ENCODE results near the gene KCNAB2.

Gene KCNAB2

DNA sequence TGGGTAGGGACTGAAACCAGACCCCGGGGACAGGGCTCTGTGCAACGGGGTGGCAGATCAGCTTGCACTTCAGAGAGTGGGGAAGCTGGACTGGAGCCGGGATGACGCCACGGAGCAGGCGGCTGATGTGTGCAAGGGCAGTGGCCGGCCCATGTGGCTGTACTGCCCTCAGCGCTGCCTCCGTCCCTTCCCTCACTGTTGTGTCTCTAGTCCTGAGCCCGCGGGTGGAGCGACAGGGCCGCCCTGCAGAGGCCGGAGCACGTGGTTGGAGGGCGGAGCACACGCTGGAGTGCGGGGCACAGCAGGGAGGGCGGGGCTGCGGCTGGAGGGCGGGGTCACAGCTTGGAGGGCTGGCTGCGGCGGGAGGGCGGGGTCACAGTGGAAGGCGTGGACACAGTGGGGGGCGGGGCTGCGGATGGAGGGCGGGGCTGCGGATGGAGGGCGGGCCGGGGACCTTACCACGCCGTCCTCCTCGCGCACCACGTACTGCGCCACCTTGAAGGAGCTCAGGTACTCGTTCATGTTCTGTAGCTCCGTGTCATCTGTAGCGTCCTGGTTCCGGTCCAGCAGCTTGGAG is 82.0 kb downstream of the KCNAB2 start:
- TF ChIP-seq, protein P1, sequence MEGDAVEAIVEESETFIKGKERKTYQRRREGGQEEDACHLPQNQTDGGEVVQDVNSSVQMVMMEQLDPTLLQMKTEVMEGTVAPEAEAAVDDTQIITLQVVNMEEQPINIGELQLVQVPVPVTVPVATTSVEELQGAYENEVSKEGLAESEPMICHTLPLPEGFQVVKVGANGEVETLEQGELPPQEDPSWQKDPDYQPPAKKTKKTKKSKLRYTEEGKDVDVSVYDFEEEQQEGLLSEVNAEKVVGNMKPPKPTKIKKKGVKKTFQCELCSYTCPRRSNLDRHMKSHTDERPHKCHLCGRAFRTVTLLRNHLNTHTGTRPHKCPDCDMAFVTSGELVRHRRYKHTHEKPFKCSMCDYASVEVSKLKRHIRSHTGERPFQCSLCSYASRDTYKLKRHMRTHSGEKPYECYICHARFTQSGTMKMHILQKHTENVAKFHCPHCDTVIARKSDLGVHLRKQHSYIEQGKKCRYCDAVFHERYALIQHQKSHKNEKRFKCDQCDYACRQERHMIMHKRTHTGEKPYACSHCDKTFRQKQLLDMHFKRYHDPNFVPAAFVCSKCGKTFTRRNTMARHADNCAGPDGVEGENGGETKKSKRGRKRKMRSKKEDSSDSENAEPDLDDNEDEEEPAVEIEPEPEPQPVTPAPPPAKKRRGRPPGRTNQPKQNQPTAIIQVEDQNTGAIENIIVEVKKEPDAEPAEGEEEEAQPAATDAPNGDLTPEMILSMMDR (IDR thresholded peaks at IDR 0.05; ENCODE audit: low read depth, low read length): no peak
- no peak overlapping the region for H3K4me3 ChIP-seq (replicated peaks in 1 of 2; ENCODE audit: low read depth in 2 of 2, low read length in 2 of 2)
- peak; percentile 52 to 59 for DNase-seq (ENCODE audit: low read depth in 2 of 2)

DNA sequence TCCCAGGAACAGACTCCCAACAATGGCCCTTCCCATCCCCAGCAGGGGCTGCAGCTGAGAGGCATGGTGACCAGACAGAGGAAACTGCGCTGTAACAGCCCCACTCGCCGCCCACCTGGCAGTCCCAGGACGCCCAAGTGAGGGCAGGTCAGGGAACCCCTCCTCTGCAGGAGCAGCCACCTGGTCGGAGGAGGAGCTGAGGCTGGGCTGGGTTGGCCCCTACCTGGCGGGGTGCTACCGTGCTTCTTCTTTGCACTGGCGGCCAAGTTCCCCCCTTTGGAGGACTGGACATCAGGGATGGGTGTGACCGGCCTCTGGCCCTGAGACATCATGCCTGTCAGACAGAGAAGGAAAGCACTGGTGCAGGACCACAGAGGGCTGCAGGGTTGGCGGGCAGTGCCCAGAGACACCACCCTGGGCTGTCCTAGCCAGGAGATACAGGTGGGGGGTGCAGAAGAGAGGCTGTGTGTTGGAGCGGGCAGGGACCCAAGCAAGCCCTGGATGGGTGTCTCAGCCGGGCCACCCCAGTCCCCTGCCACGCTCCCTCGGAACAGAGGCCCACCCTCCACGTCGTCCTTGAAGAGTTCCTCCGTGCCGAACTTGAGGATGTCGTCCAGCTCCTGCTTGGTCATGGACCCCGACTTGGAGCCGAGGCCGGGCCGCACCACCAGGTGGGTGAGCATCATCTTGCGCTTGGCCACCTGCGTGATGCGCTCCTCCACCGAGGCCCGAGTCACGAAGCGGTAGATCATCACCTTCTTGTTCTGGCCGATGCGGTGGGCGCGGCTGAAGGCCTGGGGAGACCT is 82.8 kb downstream of the KCNAB2 start:
- no peak overlapping the region for H3K4me3 ChIP-seq (replicated peaks in 1 of 2; ENCODE audit: low read depth in 2 of 2, low read length in 2 of 2)
- no peak for DNase-seq (ENCODE audit: low read depth in 2 of 2)
- TF ChIP-seq, protein P1 (IDR thresholded peaks at IDR 0.05; ENCODE audit: low read depth, low read length): no peak

DNA sequence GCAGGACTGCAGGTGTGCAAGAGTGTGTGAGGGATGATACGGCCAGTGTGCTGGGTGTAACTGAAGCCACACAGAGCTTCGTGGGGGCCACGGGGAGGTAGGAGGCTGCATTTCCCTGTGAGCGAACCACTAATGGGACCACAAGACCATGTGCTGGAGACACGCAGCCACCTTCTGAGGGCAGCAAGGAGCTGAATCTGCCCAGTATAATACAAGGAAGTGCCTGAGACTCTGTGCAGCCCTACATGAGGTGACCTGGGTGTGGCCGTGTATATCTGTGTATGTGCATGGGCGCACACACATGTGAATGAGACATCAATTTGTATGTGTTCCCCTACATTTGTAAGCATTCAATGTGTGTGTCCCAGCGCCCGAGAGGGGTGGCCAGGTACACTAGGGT is 83.6 kb downstream of the KCNAB2 start:
- no peak for DNase-seq (ENCODE audit: low read depth in 2 of 2)
- TF ChIP-seq, protein P1 (IDR thresholded peaks at IDR 0.05; ENCODE audit: low read depth, low read length): no peak
- H3K4me3 ChIP-seq (replicated peaks in 1 of 2; ENCODE audit: low read depth in 2 of 2, low read length in 2 of 2): no peak overlapping the region

DNA sequence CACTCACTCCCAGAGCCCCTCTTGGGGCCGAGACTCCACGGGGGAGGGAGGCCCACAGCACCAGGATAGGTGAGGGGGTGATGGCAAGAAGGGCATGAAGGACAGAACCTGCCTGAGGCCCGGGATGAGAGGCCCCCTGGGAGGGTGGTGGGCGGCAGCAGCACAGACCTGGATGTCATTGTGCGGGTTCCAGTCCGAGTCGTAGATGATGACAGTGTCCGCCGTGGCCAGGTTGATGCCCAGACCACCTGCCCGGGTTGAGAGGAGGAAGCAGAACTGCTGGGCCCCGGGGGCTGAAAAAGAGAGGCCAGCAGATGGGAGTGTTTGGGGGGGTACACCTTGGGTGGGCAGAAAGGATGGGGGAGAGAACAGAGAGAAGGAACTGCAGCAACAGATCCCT is 84.3 kb downstream of the KCNAB2 start:
- no peak overlapping the region for H3K4me3 ChIP-seq (replicated peaks in 1 of 2; ENCODE audit: low read depth in 2 of 2, low read length in 2 of 2)
- DNase-seq (ENCODE audit: low read depth in 2 of 2): no peak
- TF ChIP-seq, protein P1 (IDR thresholded peaks at IDR 0.05; ENCODE audit: low read depth, low read length): no peak

DNA sequence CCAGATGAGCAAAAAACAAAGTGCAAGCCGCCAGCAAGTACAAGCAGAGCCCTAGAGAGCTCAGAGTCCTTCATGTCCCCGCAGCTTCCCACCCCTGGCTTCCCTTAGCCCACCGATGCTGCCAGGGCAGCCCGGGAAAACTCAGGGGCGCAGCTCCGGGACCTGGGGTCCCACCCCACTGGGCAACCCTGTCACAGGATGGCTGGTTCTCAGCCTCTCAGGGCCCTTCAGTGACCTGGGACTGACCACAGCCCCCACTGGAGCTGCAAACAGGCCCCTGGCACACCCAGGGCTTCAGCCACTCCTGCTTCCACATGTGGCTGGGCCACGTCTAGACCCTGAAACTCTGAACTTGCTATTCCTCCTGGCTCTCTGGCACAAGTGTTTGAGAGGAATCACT is 84.9 kb downstream of the KCNAB2 start:
- no peak overlapping the region for H3K4me3 ChIP-seq (replicated peaks in 1 of 2; ENCODE audit: low read depth in 2 of 2, low read length in 2 of 2)
- TF ChIP-seq, protein P1 (IDR thresholded peaks at IDR 0.05; ENCODE audit: low read depth, low read length): no peak
- no peak for DNase-seq (ENCODE audit: low read depth in 2 of 2)

DNA sequence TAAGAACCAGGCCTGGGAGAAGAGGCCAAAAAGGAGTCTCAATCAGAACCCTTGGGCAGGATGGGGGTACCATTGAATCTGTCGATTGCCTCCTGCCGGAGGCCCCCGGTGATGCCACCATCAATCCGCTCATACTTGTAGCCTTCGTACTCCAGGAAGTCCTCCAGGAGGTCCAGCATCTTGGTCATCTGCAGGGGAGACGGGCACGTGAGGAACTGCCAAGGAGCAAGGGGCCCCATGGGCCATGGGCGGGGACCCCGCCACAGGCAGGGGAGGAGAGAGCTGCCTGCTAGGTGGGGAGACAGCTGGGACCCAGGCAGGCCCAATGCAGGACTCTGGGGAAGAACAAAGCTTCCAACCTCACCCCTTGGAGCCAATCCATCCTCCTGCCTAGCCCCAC is 85.9 kb downstream of the KCNAB2 start:
- TF ChIP-seq, protein P1 (IDR thresholded peaks at IDR 0.05; ENCODE audit: low read depth, low read length): no peak
- H3K4me3 ChIP-seq (replicated peaks in 1 of 2; ENCODE audit: low read depth in 2 of 2, low read length in 2 of 2): no peak overlapping the region
- DNase-seq (ENCODE audit: low read depth in 2 of 2): no peak

Data from cardiac fibroblast (primary cell).